GM19035 (cell line): Measurements from ENCODE around the gene MMP20.

Experiments
- ATAC-seq: cut with Tn5 transposase; IDR thresholded peaks from one replicate; pipeline ENCODE4 v1.9.1; 2021; ENCODE audit not compliant: unreplicated experiment

The MMP20 gene

GRCh38 chr11:102560555-102561011 lies 64.5 kb downstream of the MMP20 start:
- ATAC-seq, result peak; percentile 81

- peak; percentile 37 for ATAC-seq
These were observed 65.3 kb downstream of the MMP20 start for GRCh38 chr11:102559839-102560238.

- ATAC-seq, result no peak
These were observed 70.0 kb downstream of the MMP20 start for GRCh38 chr11:102555091-102555490.

- ATAC-seq, result peak; percentile 77
These were observed 71.3 kb downstream of the MMP20 start for GRCh38 chr11:102553835-102554282.

- ATAC-seq, result no peak
These were observed 72.5 kb downstream of the MMP20 start for GRCh38 chr11:102552447-102553194.

GRCh38 chr11:102552020-102552419 lies 73.1 kb downstream of the MMP20 start:
- no peak for ATAC-seq

- no peak for ATAC-seq
These were observed 73.9 kb downstream of the MMP20 start for GRCh38 chr11:102551169-102551781.

- peak; percentile 80 for ATAC-seq
These were observed 78.1 kb downstream of the MMP20 start for GRCh38 chr11:102546923-102547471.

- peak; percentile 54 for ATAC-seq
These were observed 78.7 kb downstream of the MMP20 start for GRCh38 chr11:102546427-102546826.

GRCh38 chr11:102545701-102546100 lies 79.4 kb downstream of the MMP20 start:
- ATAC-seq, result no peak

GRCh38 chr11:102544594-102544993 lies 80.5 kb downstream of the MMP20 start:
- ATAC-seq, result no peak

GRCh38 chr11:102539567-102539966 lies 85.6 kb downstream of the MMP20 start:
- ATAC-seq, result no peak

GRCh38 chr11:102538932-102539331 lies 86.2 kb downstream of the MMP20 start:
- ATAC-seq, result no peak

GRCh38 chr11:102534261-102534872 lies 90.8 kb downstream of the MMP20 start:
- ATAC-seq, result no peak

- no peak for ATAC-seq
These were observed 94.6 kb downstream of the MMP20 start, which contains the start of gene MMP7 for GRCh38 chr11:102530558-102530957. Gene MMP7 (minus strand): TSS chr11:102530747. CDS start chr11:102530700, 47 bp downstream.

- no peak for ATAC-seq
These were observed 96.5 kb downstream of the MMP20 start for GRCh38 chr11:102528618-102529017.

GRCh38 chr11:102527684-102528083 lies 97.4 kb downstream of the MMP20 start:
- ATAC-seq, result no peak

GRCh38 chr11:102527041-102527440 lies 98.1 kb downstream of the MMP20 start:
- no peak for ATAC-seq
